Ascending aorta (tissue), 2 donors: Measurements from ENCODE around the gene ISCA2. TPM values are rescaled to one million over a fixed set of nuclear protein-coding genes. Genes with fewer than 3 reads are reported as not detected.

Experiments used
- DNase-seq, 2 donors: peaks; one replicate each; pipeline ENCODE4 v3.0.0-alpha.2; 2019; ENCODE audit warnings: low spot score in 2 of 2
- H3K27ac ChIP-seq, 2 donors: fragments of 200-600 bp; sonication (generic); one replicate each; pipeline ENCODE4 v1.5.1; 2016 to 2017; ENCODE audit warnings: mild to moderate bottlenecking in 1 of 2
- H3K27me3 ChIP-seq: fragments of 200-600 bp; sonication (generic); one replicate; pipeline ENCODE4 v1.5.1; 2017
- H3K36me3 ChIP-seq, 2 donors: fragments of 200-600 bp; sonication (generic); one replicate each; pipeline ENCODE4 v1.5.1; 2016
- H3K4me1 ChIP-seq, 2 donors: fragments of 200-600 bp; sonication (generic); one replicate each; pipeline ENCODE4 v1.5.1; 2016 to 2017; ENCODE audit warnings: mild to moderate bottlenecking in 1 of 2
- H3K4me3 ChIP-seq, 2 donors: fragments of 200-600 bp; sonication (generic); one replicate each; pipeline ENCODE4 v1.5.1; 2016 to 2017; ENCODE audit warnings: mild to moderate bottlenecking in 1 of 2
- H3K9me3 ChIP-seq, 2 donors: fragments of 200-600 bp; sonication (generic); one replicate each; pipeline ENCODE4 v1.5.1; 2016
- CTCF ChIP-seq, 3 experiments: fragments of 200-600 bp in 2 of 3; fragments of 450-650 bp in 1 of 3; sonication (generic) in 2 of 3; IDR thresholded peaks; one replicate each; pipeline ENCODE4 v1.5.1; 2016 to 2019; ENCODE audit warnings: antibody characterized with exemption in 3 of 3, mild to moderate bottlenecking in 1 of 3, moderate library complexity in 1 of 3
- intact Hi-C: fragments of 100-400 bp; cut with DNase I; formaldehyde crosslinking; loops from one replicate; pipeline ENCODE4 v1.15.1; 2023
- total RNA-seq: library from RNA; depleted of rRNA; stranded (reverse); fragments of >200 nt; gene quantifications from one replicate; pipeline ENCODE4 v1.1.0, GENCODE V29; 2016

The ISCA2 gene
- total RNA-seq, 1 donor from 2014 or later, result 10.0 TPM

GRCh38 chr14:74501691-74502090 lies 8.1 kb downstream of the ISCA2 start:
- H3K9me3 ChIP-seq, result no peaks in the 10 kb centered on the region
- TF ChIP-seq CTCF (IDR thresholded peaks at IDR 0.05), result no peak
- intact Hi-C loops, result loop anchor here (1.0 to 2.0 kb wide), 2 partner anchors 108 to 211 kb away; partner anchors contain the start of genes AREL1 and FCF1
- H3K36me3 ChIP-seq, result peaks cover 63 to 76% of the 10 kb centered on the region in 2 donors
- no peaks in the 10 kb centered on the region for H3K4me1 ChIP-seq
- no peak for DNase-seq
- H3K27ac ChIP-seq, result peak overlapping the region; percentile 37 to 55
- no peaks in the 10 kb centered on the region for H3K27me3 ChIP-seq
- no peak overlapping the region for H3K4me3 ChIP-seq

- Histone ChIP-seq H3K9me3 (no peaks in the 10 kb centered on the region), H3K36me3 (peaks cover 70 to 83% of the 10 kb centered on the region in 2 donors), H3K4me1 (no peaks in the 10 kb centered on the region), H3K4me3 (no peak overlapping the region), H3K27me3 (no peaks in the 10 kb centered on the region), H3K27ac (peak overlapping the region; percentile 37 to 55)
- peak in 1 of 2 donors; percentile 61 for DNase-seq
- intact Hi-C loops, result no loop called here
- TF ChIP-seq CTCF (IDR thresholded peaks at IDR 0.05), result peak; percentile 3 to 37 (median 22)
Observed at GRCh38 chr14:74502236-74503019, 8.9 kb downstream of the ISCA2 start.

- H3K27me3 ChIP-seq, result no peaks in the 10 kb centered on the region
- no peak overlapping the region for H3K4me3 ChIP-seq
- no peaks in the 10 kb centered on the region for H3K9me3 ChIP-seq
- H3K27ac ChIP-seq, result peak overlapping the region; percentile 37 to 55
- H3K4me1 ChIP-seq, result no peaks in the 10 kb centered on the region
- peak in 1 of 2 donors; percentile 63 for DNase-seq
- intact Hi-C loops, result no loop called here
- TF ChIP-seq CTCF (IDR thresholded peaks at IDR 0.05), result no peak
- peaks cover 79 to 93% of the 10 kb centered on the region in 2 donors for H3K36me3 ChIP-seq
Observed at GRCh38 chr14:74503291-74503937, 9.8 kb downstream of the ISCA2 start.

DNA sequence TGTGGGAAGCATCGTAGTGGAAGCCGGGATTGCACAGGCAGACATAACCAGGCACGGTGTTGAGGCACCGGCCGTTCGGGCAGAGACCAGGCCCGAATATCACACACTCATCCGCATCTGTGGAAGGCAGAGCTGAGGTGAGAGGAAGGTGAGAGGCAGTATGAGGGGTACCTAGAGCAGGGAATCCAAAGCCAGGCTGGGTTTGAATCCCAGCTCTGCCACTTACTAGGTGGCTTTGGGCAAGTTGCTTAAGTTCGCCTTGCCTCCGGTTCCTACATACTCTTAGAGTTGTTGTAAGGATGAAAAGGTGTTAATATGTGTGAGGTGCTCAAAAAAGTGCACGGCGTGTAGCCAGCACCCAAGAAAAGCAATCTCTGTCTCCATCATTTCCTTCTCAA lies 10.4 kb downstream of the ISCA2 start:
- Histone ChIP-seq H3K4me1 (no peaks in the 10 kb centered on the region), H3K27me3 (no peaks in the 10 kb centered on the region), H3K36me3 (peaks cover 85 to 98% of the 10 kb centered on the region in 2 donors), H3K9me3 (no peaks in the 10 kb centered on the region), H3K27ac (peak overlapping the region in 1 of 2 donors; percentile 5), H3K4me3 (no peak overlapping the region)
- TF ChIP-seq CTCF (IDR thresholded peaks at IDR 0.05), result no peak
- intact Hi-C loops, result no loop called here
- DNase-seq, result no peak

DNA sequence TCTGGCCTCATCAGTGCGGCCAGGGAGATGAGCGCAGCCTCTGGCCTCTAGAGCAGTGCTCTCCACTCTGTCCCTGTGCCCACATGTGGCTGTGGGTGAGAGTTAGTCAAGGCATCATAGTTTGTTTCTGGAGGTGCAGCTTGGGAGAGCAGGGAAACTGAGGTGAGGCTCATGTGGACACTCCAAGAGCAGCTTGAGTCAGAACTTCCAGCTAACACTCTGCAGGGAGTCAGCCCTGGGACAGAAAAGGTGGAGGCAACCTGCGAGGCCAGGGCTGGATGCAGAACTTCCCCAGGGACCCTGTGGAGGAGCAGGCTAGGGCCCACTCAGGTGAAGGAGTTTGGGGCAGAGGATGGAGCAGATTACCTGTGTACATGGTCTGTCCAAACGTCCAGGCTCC lies 10.8 kb downstream of the ISCA2 start:
- H3K36me3 ChIP-seq, result peaks cover 89 to 100% of the 10 kb centered on the region in 2 donors
- H3K27me3 ChIP-seq, result no peaks in the 10 kb centered on the region
- TF ChIP-seq CTCF (IDR thresholded peaks at IDR 0.05), result no peak
- DNase-seq, result no peak
- no peak overlapping the region for H3K4me3 ChIP-seq
- intact Hi-C loops, result no loop called here
- no peaks in the 10 kb centered on the region for H3K9me3 ChIP-seq
- H3K4me1 ChIP-seq, result no peaks in the 10 kb centered on the region
- H3K27ac ChIP-seq, result peak overlapping the region; percentile 5 to 51
